Stimulated activated CD8-positive, alpha-beta memory T cell treated with anti-CD3 and anti-CD28 coated beads, Interleukin-4, amount 100 ng/mL, for 4 hours (primary cell): ENCODE data around the gene LRRC61.
A peak's percentile ranks its signal among the peaks of the same experiment; 100 is the strongest.

Source experiments
- DNase-seq, 2 donors: peaks; one replicate each; pipeline ENCODE4 v3.0.0-alpha.2; 2020; ENCODE audit warnings: low read depth in 2 of 2, low spot score in 1 of 2

The LRRC61 gene

GRCh38 chr7:150355666-150356059, 32.5 kb downstream of the LRRC61 start:
- no peak for DNase-seq

GRCh38 chr7:150356265-150356897, 33.2 kb downstream of the LRRC61 start:
- DNase-seq = no peak

- DNase-seq = peak; percentile 56 to 58
These were observed 34.1 kb downstream of the LRRC61 start for GRCh38 chr7:150357270-150357669.

- DNase-seq = no peak
These were observed 34.7 kb downstream of the LRRC61 start for GRCh38 chr7:150357771-150358427.

GRCh38 chr7:150358433-150358832, 35.3 kb downstream of the LRRC61 start:
- DNase-seq = no peak

DNA sequence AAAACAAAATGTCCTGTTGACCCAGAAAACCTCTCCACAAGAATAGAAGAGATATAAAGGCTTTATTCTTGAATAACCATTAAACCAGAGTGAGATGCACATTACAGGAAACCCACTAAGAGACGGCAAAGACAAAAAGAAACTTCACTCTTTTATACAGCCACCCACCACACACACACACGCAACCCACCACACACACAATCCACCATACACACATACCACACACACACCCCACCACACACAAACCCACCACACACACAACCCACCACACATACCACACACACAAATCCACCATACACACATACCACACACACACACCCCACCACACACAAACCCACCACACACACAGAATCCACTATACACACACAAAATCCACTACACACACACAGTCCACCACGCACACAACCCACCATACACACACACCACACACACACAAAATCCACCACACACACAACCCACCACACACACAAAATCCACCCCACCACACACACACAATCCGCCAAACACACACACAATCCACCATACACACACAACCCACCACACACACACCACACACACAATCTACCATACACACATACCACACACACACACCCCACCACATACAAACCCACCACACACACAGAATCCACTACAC, 36.0 kb downstream of the LRRC61 start:
- no peak for DNase-seq

DNA sequence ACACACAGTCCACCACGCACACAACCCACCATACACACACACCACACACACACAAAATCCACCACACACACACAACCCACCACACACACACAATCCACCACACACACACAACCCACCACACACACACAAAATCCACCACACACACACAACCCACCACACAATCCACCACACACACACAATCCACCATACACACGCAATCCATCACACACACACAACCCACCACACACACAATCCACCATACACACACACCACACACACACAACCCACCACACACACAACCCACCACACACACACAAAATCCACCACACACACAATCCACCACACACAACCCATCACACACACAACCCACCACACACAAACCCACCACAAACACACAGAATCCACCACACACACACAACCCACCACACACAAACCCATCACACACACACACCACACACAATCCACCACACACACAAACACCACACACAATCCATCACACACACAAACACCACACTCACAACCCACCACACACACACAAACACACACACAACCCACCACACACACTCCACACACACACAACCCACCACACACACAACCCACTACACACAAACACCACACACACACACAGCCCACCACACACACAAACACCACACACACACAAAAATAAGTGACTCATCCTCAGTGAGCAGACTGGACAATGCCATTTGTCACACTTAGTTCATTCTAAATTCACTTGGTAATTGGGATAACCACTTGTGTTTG, 36.6 kb downstream of the LRRC61 start:
- no peak for DNase-seq

- DNase-seq = no peak
These were observed 37.4 kb downstream of the LRRC61 start for GRCh38 chr7:150360363-150361058.

- no peak for DNase-seq
These were observed 38.2 kb downstream of the LRRC61 start for GRCh38 chr7:150361402-150361801.

DNA sequence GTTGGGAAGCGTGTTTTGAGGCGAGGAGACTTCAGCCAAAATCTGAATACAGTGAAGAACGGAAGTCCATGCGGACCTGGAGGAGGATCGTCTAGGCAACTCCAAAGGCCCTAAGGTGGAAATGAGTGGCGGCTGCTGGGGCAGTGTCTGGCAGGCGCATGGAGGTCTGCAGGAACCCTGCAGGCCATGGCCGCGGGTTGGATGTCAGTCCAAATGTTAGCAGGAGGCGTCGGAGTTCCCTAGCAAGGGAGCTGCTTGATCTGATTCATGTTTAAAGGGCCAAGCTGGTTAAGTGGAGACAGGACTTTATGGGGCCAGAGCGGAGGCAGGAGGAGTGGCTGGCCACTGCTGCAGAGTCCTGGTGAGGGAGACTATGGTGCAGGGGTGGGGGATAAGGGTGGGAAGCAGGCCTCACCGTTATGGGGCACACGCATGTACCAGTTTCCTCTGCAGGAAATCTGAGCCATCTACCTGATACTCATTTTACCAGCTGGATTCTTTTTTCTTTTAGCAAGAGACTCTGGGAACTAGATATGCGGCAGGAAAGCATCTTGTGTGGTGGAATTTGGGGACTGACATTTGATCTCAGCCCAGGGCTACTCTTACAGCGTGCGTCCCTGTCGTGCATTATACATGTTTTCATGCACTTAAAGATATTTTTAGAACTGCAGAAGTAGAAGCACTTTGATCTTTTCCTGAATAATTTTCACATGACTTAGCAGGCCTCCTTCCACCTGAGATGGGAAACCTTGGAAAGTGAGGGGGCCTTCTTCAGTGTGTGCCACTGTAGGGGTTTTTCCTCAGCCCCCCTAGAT, 38.9 kb downstream of the LRRC61 start:
- no peak for DNase-seq

DNA sequence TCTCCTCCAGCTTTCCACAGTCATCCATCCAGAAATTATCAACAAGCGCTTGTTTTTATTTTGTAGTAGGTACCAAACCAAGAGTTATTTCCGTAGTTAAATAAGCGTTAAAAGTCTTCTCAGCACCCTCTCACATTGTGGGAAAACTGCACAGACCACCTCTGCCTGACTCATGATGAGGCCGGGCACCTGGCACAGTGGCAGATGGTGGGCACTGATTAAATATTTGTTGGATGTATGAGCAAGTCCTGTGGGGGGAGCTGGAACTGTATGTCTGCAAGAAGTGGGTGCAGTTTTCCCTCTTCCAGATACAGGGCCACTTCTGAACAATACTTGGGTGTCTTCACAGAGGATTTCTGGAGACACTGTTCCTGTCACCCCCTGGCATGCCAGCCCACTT, 40.2 kb downstream of the LRRC61 start:
- DNase-seq = no peak

- no peak for DNase-seq
These were observed 40.7 kb downstream of the LRRC61 start for GRCh38 chr7:150363872-150364271.

DNA sequence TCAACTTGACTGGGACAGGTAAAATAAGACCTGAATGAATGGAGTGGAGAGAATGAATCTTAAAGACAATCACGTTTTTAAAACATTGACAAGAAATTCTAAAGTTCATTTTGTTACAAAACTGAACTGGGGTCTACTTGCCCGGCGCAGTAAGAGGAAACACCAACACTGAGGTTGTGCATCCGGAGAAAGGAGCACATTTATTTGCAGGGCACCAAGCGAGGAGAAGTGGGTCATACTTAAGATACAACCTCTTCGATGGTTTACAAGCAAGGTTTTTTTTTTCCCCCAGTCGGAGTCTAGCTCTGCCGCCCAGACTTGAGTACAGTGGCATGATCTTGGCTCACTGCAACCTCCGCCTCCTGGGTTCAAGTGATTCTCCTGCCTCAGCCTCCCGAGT, 42.0 kb downstream of the LRRC61 start:
- DNase-seq = no peak

DNA sequence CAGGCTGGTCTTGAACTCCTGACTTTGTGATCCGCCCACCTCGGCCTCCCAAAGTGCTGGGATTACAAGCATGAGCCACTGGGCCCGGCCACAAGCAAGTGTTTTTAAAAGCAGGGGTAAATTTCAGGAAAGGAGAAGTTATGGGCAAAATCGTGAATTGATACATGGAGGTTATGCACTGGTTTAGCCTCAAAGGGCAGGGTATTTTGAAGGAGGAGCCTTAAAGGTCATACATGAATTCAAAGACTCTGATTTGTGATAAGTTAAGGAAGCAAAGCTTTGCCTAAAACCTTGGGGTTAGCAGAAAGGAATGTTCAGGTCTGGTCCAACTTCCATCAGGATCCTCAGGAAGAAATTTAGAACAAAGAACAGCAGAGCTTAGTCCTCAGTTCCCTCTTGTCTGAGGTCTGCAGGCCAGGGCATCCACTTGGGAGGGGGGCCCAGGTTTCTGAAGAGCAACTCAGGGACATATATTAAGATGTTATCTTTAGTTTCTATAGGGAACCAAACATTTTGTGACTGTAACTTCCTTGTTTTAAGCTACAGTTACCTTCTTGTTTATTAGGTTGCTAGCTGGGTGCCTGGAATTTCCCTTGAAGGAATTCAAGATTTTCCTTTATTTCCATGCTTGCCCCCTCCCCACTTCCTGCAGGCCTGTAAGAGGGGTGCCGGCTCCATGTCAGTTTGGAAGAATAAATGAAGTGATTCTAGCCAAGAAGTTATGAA, 42.7 kb downstream of the LRRC61 start:
- no peak for DNase-seq

DNA sequence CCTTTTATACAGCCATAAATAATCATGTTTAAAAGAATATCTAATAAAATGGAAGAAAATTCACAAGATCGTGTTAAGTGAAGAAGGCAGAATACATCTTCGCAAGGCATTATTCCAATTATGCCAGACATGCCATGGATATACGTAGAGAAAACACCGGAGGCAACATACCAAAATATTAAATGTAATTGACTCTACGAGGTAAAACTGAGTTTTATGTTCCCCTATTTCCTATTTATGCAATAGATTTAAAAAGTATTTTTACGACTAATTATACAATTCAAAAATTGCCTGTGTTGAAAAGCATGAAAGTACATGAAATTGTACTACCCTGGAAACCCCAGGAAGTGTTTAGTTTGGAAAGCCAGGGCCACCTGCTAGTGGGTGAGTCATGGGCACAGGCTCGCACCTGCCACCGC, 44.5 kb downstream of the LRRC61 start:
- DNase-seq = no peak

DNA sequence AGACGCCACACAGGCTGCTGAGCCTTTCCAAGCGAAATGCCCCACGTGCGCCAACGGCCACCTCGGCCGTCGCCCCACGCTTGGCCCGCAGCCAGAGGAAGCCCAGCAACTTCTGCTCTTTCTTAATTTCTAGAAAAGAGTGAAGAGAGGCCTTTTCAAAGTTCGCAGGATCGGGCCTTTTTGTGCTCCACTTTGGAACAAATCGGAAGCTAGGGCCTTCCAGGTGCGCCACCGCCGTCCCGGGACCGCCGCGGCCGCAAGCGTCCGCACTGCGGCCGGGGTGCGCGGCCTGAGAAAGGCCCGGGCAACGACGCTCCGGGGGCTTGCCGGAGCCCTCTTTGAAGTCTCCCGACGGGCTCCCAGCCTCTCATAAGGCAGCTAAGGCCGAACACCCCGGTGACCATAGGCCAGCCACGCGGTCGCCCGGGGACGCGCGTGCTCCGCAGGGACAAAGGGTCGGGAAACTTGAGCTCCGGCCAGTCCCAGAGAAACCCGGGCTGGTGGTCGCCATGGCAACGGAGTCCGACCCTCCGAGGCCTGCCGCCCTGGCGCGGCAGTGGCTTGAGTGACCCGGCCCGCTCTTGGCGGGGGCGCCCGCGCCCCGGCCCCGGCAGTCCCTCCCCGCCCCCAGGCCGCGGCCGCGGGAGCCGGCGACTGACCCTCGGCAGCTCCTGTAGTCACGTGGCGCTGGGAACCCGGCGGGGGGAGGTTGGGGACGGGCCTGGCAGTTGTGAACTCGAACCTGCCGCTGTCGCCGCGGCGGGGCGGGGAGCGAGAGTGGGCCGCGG, 45.1 kb downstream of the LRRC61 start, which contains the start of gene REPIN1:
TSS of gene REPIN1 (plus strand) at position 727 of the 788 bp plus-strand sequence. CDS start 890 bp downstream, outside the sequence.
- peak; percentile 64 to 71 for DNase-seq

- peak; percentile 40 to 51 for DNase-seq
These were observed 46.0 kb downstream of the LRRC61 start for GRCh38 chr7:150368884-150369747.
